DND-41 (cell line): ENCODE data around the gene MED12L.

ENCODE experiments used
- ATAC-seq: fragments of 200-7000 bp; cut with Tn5 transposase; 3 replicates; pipeline ENCODE4 v1.9.1; 2021; ENCODE audit warnings: low read depth; ENCODE audit not compliant: insufficient read depth
- DNase-seq: peaks from one replicate; pipeline ENCODE4 v3.0.0-alpha.2; 2020
- H2AFZ ChIP-seq: 2 replicates; pipeline ENCODE4 v1.6.0; 2012; ENCODE audit warnings: low read depth, low read length
- H3K27ac ChIP-seq: 2 replicates; pipeline ENCODE4 v1.5.1; 2012; ENCODE audit warnings: low read length, inconsistent platforms
- H3K27me3 ChIP-seq: fragments of 200-600 bp; sonication (generic); 2 replicates; pipeline ENCODE4 v1.6.0; 2012; ENCODE audit warnings: low read length, mild to moderate bottlenecking, inconsistent platforms; ENCODE audit not compliant: insufficient read depth, poor library complexity
- H3K36me3 ChIP-seq: 2 replicates; pipeline ENCODE4 v1.5.1; 2012; ENCODE audit warnings: low read length, inconsistent platforms; ENCODE audit not compliant: insufficient read depth
- H3K4me1 ChIP-seq: 2 replicates; pipeline ENCODE4 v1.5.1; 2012; ENCODE audit warnings: mild to moderate bottlenecking, low read length; ENCODE audit not compliant: insufficient read depth
- H3K4me2 ChIP-seq: 2 replicates; pipeline ENCODE4 v1.6.0; 2012; ENCODE audit warnings: mild to moderate bottlenecking, moderate library complexity, low read length, inconsistent platforms; ENCODE audit not compliant: insufficient read depth
- H3K4me3 ChIP-seq, 2 experiments: fragments of 200-600 bp in 1 of 2; shearing (Covaris generic) in 1 of 2; 2 replicates each; pipeline ENCODE4 v1.5.1; 2012 to 2016; ENCODE audit warnings: inconsistent platforms in 2 of 2, low read length in 2 of 2, mild to moderate bottlenecking in 2 of 2, low read depth in 1 of 2, moderate library complexity in 1 of 2
- H3K79me2 ChIP-seq: 2 replicates; pipeline ENCODE4 v1.6.0; 2012; ENCODE audit warnings: low read length, inconsistent platforms; ENCODE audit not compliant: insufficient read depth
- H3K9ac ChIP-seq: 2 replicates; pipeline ENCODE4 v1.6.0; 2012; ENCODE audit warnings: low read depth, mild to moderate bottlenecking, inconsistent platforms, low read length, moderate library complexity
- H3K9me3 ChIP-seq: 2 replicates; pipeline ENCODE4 v1.5.1; 2012; ENCODE audit warnings: low read length, moderate library complexity, mild to moderate bottlenecking, inconsistent platforms; ENCODE audit not compliant: insufficient read depth, severe bottlenecking
- H4K20me1 ChIP-seq: 2 replicates; pipeline ENCODE4 v1.6.0; 2012; ENCODE audit warnings: low read length; ENCODE audit not compliant: insufficient read depth
- CTCF ChIP-seq: IDR thresholded peaks from 2 replicates; pipeline ENCODE4 v1.5.1; 2012; ENCODE audit warnings: borderline replicate concordance, low read length, moderate library complexity, mild to moderate bottlenecking; ENCODE audit not compliant: poor library complexity, severe bottlenecking; ENCODE audit errors: extremely low read depth
- EZH2 ChIP-seq: IDR thresholded peaks from 3 replicates; pipeline ENCODE4 v1.6.1; 2012; ENCODE audit warnings: borderline replicate concordance, low read depth, mild to moderate bottlenecking, moderate library complexity, low read length, inconsistent platforms; ENCODE audit not compliant: severe bottlenecking

MED12L gene

DNA sequence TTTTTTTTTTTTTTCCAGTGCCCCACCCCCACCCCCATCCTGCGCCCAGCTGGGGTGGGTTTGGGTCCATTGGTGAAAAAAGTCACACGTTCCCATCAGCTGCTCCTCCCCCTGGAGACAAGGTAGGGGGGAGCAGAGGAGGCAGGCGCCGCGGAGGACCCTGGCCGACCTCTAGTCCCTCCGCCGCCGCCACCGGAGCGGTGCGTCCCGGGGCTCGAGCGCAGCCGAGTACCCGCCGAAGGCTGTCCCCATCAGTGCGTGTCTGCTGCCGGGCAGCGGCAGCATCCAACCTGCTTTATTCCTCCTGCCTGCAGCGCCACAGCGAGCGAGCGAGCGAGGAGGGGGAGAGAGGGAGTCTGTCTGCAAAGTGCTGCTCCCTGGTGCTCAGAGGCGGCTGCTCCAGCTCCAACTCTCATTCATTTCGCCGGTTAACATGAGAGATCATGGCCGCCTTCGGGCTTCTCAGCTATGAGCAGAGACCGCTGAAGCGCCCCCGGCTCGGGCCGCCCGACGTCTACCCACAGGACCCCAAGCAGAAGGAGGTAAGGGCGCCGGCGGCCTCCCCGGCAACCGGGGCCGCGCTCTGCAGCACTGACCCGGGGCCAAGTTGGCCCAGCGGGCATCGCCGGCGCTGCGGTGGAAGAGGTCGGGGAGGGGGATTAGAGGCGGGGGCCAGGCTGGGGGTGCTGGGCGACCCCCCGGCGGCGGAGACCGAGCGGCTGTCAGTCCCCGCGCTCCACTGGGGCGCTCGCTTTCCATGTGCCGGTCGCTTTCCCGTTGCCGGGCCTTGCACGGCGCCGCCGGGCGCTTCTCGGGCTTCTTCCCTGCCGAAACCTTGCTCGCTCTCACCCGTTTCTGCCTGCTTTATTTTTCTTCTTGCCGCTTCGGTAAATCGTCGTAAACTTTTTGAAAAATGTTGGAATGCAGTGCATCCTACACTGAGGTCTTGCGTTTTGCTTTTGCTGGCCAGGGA is 1.3 kb downstream of the MED12L start:
- Histone ChIP-seq H2AFZ (peak overlapping the region; percentile 76), H3K4me2 (peak overlapping the region; percentile 69), H3K4me3 (peak overlapping the region; percentile 63 to 72; a peak in 3 of 4 replicates), H3K9me3 (no peaks in the 10 kb centered on the region), H4K20me1 (no peaks in the 10 kb centered on the region), H3K27ac (no peak overlapping the region), H3K4me1 (peaks cover 29% of the 10 kb centered on the region), H3K27me3 (peaks cover 31% of the 10 kb centered on the region), H3K9ac (peak overlapping the region; percentile 70), H3K79me2 (no peaks in the 10 kb centered on the region), H3K36me3 (0 out of 2 replicates have a peak, but pooled peaks cover 4% of the 10 kb centered on the region)
- ATAC-seq (peak; percentile 84), DNase-seq (peak; percentile 83)
- TF ChIP-seq CTCF (peak; percentile 74), EZH2 (no peak)

GRCh38 chr3:151087648-151088047 is 2.2 kb downstream of the MED12L start:
- Histone ChIP-seq H3K4me2 (peak overlapping the region; percentile 69; the same call in 1 of the 2 replicates), H2AFZ (no peak overlapping the region), H3K36me3 (0 out of 2 replicates have a peak, but pooled peaks cover 4% of the 10 kb centered on the region), H3K4me1 (peaks cover 29% of the 10 kb centered on the region), H3K27ac (no peak overlapping the region), H4K20me1 (peaks cover 3% of the 10 kb centered on the region; the same call in 1 of the 2 replicates), H3K9me3 (no peaks in the 10 kb centered on the region), H3K4me3 (peak overlapping the region in 1 of 2 experiments; percentile 63; a peak in 2 of 4 replicates), H3K79me2 (no peaks in the 10 kb centered on the region), H3K9ac (no peak overlapping the region; the same call in 1 of the 2 replicates), H3K27me3 (peaks cover 25% of the 10 kb centered on the region)
- DNase-seq, result no peak
- ATAC-seq, result no peak
- TF ChIP-seq CTCF (no peak), EZH2 (no peak)

GRCh38 chr3:151091685-151092345 is 6.4 kb downstream of the MED12L start:
- H3K4me2 ChIP-seq, result no peak overlapping the region
- no peaks in the 10 kb centered on the region for H3K79me2 ChIP-seq
- H3K9ac ChIP-seq, result no peak overlapping the region
- peaks cover 21% of the 10 kb centered on the region for H3K4me1 ChIP-seq
- no peak overlapping the region for H2AFZ ChIP-seq
- peaks cover 4% of the 10 kb centered on the region for H3K27me3 ChIP-seq
- ATAC-seq, result peak; percentile 36; the same call in 2 of the 3 replicates
- H3K9me3 ChIP-seq, result no peaks in the 10 kb centered on the region
- DNase-seq, result no peak
- H3K27ac ChIP-seq, result no peak overlapping the region
- H3K4me3 ChIP-seq, result no peak overlapping the region
- 0 out of 2 replicates have a peak, but pooled peaks cover 4% of the 10 kb centered on the region for H3K36me3 ChIP-seq
- H4K20me1 ChIP-seq, result peaks cover 3% of the 10 kb centered on the region; the same call in 1 of the 2 replicates
- no peak for TF ChIP-seq EZH2
